ENCODE measurements around the gene ITSN2.

DNA sequence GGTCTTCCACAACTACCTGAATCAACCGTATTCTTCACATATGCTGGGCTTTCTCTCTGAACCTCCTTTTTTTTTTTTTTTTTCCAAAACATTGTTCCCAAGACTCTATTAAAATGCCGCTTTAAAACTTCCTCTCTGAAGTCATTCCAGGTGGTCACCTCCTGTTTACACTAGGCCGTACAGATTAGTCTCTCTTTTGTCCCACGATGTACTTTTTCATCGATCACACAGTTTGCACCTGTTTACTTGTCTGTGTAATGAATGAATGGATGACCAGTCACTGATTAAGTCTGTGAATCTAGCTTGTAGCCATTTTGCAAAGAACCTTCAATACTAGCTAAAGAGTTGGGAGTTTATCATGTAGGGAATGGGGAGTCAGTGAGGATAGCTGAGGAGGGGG, 202.2 kb downstream of the ITSN2 start:
- TF ChIP-seq POLR2A (IDR thresholded peaks at IDR 0.05; ENCODE audit: low read length) (no peak), GATA1 (IDR thresholded peaks at IDR 0.05; ENCODE audit: low read depth, low read length) (no peak)
